GM12864 (cell line): Measurements from ENCODE around the gene AK4.

Source experiments
- DNase-seq: peaks from one replicate; pipeline ENCODE4 v3.0.0-alpha.2; 2011; ENCODE audit warnings: low read depth
- H3K4me3 ChIP-seq: 2 replicates; pipeline ENCODE4 v1.5.1; 2011; ENCODE audit warnings: mild to moderate bottlenecking, low read depth, low read length, control low read depth
- CTCF ChIP-seq: IDR thresholded peaks from 2 replicates; pipeline ENCODE4 v1.5.1; 2011; ENCODE audit warnings: low read depth, mild to moderate bottlenecking, moderate library complexity, low read length, control low read depth, inconsistent platforms; ENCODE audit errors: missing control alignments

AK4 gene

DNA sequence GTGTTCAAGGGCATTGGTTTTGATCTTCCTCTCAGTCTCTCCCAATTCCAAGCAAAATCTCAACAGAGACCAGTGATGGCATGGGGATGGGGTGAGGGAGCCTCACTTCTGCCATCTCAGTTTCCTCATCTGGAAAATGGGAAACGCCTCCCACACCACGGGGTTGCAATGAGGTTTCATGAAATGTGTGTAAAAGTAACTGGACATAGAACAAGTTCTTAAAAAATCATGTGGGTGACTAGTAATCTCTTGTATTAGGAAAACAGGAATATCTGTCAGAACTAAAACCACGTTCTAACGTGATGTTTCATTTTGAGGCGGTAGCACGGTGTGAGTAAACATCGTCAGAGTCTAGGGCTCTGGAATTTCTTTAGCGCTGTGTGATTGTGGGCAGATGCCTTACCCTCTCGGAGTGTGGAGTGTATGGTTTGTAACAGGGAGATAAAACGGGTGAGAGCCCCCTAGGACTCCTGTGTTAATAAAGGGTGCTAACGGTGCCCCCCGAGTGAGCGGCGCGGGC lies 105.9 kb downstream of the AK4 start:
- no peak for TF ChIP-seq CTCF
- H3K4me3 ChIP-seq: peak overlapping the region; percentile 93
- DNase-seq: no peak

GRCh38 chr1:65254320-65255034 lies 106.5 kb downstream of the AK4 start:
- H3K4me3 ChIP-seq: peak overlapping the region; percentile 93
- DNase-seq: no peak

DNA sequence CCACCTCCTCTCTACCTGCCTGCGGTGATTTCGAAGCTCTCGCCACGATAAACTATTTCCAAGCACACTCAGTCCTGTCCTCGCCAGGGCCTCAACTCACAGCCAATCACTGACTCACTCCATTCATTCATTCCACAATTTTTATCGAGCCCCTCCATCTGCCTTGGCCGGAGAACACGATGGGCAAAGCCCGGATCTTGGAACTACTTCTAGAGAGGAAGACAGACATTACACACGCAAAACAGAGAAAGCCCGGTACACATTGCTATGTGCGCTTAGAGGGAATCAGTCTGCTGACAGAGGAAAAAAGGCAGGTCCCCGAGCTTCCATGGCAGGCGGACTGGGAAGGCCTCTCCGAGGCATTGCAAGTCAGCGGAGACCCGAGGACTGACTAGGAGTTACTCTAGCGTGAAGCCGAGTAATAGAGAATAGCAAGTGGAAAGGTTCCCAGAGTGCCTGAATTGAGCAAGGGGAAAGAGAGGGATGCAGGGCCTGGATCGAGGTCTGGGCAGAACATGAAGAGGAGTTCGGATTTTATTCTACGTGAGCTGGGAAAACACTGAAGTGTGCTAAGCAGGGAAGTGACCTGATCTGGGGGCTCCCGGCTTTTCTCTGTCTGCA lies 107.1 kb downstream of the AK4 start:
- DNase-seq: no peak
- TF ChIP-seq CTCF: no peak
- peak overlapping the region; percentile 93 for H3K4me3 ChIP-seq

More at GRCh38 chr1:65254320-65255034, 106.5 kb downstream of the AK4 start:
- TF ChIP-seq CTCF: peak; percentile 5

- no peak for DNase-seq
- peak overlapping the region; percentile 93 for H3K4me3 ChIP-seq
- TF ChIP-seq CTCF: no peak
Observed at GRCh38 chr1:65255656-65256050, 107.7 kb downstream of the AK4 start.

DNA sequence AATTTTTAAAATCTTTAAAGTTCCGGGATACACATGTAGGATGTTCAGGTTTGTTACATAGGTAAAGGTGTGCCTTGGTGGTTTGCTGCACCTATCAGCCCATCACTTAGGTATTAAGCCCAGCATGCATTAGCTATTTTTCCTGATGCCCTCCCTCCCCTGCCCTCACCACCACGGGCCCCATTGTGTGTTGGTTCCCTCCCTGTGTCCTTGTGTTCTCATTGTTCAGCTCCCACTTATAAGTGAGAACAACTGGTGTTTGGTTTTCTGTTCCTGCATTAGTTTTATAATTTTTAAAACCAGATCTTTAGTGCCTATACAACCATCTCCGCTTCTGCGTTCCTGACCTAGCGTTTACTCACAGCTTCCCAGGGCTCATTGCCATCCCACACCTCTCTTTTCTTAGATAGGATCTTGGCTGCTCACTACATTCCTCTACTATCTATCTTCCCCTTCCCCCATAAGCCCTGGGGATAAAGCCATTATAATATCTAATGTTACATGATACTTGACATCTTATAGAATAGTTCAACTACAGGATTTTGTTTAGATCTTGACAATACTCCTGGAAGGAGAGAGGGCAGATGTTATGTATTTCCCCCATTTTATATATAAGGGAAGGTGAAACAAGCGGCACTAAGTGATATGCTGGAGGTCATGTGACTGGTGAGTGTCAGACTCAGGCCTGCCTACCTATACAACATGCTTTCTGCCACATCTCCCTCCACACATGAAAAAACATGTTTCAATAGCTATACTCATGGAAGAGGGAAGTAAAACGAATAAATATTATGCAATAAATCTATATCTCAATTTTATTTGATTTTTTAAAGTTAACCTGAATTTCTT lies 109.1 kb downstream of the AK4 start:
- H3K4me3 ChIP-seq: no peak overlapping the region
- TF ChIP-seq CTCF: no peak
- DNase-seq: no peak

DNA sequence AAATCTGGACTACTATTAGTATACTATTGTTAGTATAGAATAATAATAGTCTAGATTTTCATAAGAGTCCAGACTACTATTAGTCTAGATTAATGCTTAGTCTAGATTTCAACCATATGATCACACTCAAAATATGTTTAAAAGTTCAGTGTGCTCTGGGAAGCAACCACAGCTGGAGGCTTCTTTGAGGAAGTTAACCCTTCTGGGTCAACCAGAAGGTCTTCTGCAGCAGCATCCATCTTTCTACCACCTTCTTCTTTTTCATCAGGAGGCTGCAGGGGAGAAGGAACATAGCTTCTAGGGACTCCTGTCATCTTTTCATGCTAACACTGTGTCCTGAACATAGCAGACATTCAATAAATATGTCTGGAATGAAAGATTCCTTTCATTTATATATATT lies 110.1 kb downstream of the AK4 start:
- TF ChIP-seq CTCF: no peak
- H3K4me3 ChIP-seq: no peak overlapping the region
- DNase-seq: no peak
